HuH-7.5 (cell line): ENCODE data around the gene GPX7.

ENCODE experiments used
- DNase-seq: peaks from one replicate; pipeline ENCODE4 v3.0.0; 2011; ENCODE audit warnings: low spot score

The GPX7 gene

DNA sequence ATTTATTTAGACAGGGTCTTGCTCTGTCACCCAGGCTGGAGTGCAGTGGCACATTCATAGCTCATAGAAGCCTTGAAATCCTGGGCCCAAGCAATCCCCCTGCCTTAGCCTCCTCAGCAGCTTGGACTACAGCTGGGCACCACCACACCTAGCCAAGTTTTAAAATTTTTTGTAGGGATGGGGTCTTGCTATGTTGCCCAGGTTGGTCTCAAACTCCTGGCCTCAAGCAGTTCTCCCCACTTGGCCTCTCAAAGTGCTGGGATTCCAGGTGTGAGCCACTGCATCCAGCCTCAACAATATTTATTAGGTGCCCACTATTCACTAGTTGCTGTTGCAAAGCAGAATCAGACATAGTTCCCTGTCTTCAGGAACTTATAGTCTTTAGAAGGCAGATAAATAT lies 14.1 kb upstream of the GPX7 start:
- no peak for DNase-seq

DNA sequence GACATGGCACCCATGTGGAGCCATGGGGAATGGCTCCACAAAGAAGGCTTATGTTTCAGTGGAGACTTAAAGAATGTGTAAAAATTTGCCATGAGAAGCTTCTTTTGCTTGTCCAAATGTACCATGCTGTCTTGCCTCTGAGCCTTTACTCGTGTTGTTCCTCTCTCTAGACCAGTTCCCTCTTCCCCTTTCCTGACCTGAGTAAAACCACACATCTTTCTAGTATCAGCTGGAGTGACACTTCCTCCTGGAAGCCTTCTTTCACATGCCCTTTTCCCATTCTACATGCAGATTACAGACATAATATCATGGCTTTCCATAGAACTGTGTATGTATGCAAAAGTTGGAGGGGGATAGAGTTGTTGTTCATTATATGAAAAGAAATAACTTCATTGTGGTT lies 13.6 kb upstream of the GPX7 start:
- DNase-seq = no peak

DNA sequence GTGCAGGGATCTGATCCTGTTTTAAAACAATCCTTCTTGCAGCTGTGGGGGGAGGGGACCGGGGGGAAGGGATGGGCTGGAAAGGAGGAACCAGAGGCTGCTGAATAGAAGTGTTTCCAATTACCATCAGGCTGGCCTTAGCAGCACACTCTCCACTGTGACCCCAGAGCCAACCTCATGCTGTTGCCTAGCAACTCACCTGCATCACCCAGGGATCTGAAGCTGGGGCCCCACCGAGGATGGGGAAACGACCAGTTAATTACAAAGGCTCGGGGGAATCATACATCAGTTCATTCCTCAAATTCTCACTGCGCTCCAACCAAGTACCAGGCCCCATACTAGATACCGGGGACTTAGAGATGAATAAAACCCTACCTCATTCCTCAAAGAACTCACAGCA lies 11.9 kb upstream of the GPX7 start:
- DNase-seq = no peak

DNA sequence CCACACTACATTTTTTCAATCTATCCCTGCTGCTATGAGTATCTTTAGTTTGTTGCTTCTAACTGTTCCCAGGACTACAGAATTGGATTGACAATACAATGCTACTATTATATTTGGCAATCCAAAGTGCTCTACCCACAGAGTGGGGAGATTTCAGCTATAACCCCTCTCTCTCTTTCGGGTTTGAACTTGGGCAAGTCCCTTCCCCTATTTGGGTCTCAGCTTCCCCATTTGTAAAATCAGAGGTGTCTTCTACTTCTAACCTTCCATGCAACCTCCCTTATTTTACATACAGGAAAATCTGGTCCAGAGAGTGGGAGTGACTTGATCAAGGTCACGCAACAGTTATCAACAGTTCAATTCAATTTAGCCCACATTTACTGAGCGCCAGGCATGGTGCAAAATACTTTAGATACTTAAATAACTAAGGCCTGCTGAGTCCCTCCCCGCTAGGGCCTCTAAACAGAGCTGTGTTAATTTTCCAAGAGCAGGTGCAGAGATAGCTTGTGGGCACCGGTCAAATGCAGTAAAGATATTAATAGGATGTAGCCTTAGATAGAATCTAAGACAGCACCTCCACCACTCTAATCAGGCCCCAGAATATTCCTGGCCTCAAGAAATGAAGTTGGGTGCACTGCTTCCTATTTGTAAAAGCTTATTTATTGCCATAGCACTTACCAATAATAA lies 9.4 kb upstream of the GPX7 start:
- no peak for DNase-seq

DNA sequence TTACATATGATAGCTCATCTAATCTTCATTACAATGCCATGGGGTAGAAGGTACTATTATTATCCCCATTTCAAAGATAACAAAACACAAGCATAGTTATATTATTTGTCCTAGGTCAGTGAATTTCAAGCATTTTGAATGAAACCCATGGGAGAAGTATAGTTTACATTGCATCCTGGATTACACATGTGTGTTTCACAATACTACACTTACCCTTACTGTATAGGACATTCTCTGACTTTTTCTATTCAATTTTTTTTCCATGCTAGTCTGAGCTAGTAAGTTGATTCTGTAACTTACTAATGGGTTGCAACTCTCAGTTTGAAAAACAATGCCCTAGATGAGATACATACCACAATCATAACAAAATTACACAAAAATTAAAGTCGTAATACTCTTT lies 8.7 kb upstream of the GPX7 start:
- DNase-seq = no peak

DNA sequence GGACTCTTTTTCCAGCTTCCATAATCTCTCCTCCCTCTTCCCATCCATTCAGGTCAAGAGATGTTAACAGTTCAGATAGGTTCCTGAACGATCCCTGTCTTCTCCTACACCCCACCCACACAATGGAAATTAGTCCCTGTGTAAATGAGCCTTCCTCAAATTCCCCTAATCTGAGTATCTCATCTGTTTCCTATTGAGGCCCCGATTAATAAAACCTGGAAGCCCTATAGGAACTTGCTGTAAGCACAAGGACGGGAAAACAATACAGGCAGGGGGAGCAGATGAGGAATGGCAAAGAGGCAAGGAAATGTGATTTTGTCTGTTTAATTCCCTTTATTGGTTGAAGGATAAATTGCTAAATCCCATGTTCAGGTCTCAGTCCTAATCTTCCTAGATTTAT lies 7.1 kb upstream of the GPX7 start:
- no peak for DNase-seq

DNA sequence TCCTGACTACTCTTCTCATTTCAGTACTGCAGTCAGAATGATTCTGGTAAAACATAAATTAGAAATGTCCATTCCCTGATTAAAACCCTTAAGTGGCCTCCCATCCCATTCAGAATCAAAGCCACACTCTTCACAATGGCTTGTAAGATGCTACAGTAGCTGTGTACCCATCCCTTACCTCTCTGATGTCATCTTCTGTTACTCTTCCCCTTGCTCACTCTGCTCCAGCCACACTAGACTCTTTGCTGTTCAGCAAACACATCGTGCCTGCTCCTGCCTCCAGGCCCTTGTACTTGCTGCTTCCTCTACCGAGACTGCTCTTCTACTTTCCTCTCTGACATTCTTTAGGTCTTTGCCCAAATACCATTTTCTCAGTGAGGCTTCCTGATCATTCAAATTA lies 4.3 kb upstream of the GPX7 start:
- DNase-seq = no peak

DNA sequence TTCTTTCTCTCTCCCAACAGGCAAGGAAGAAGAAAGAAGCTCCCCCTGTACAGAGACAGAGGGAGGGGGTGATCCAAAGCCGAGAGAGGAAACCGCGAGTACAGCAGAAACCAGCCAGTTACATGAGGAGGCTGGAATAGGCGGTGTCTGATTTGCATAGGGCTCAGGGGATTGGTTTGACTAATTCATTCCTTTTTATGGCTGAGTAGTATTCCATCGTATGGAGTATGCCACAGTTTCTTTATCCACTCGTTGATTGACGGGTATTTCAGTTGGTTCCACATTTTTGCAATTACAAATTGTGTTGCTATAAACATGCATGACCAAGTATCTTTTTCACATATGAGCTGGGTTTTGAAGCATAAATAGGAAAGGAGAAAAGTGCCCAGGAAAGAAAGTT lies 3.4 kb upstream of the GPX7 start:
- no peak for DNase-seq

DNA sequence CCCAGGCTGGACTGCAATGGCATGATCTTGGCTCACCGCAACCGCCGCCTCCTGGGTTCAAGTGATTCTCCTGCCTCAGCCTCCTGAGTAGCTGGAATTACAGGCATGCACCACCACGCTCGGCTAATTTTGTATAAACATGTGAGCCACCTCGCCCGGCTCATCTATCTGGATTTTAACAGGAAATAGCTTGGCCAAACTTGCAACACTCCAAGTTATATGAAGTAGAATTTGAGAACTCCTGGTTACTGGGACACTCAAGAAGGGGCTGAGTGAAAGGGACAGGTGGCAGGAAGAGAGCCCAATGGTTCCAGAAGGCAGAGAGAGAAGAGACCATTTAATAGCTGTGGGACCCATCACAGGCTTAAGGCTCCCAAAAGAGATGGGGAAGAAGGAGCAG lies 2.9 kb upstream of the GPX7 start:
- DNase-seq = no peak

DNA sequence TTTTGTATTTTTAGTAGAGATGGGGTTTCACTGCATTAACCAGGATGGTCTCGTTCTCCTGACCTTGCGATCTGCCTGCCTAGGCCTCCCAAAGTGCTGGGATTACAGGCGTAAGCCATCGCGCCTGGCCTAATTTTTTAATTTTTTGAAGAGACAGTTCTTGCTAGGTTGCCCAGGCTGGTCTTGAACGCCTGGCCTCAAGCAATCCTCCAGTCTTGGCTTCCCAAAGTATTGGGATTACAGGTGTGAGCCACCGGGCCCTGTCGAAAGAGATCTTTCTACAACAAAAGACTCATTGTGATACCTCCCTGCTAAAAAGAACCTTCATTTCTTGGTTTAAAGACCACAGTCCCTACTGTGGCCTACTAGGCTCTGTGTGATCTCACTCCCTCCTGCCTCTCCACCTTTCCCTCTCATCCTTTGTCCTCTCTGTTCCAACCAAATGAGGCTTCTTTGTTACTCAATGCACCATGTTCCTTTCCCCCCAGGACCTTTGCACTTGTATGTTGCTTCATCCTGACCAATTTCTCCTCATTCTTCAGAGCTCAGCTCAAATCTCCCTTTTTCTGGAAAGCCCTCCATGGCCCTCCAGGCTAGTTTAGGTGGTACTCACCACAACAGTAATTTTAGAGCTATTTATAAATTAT lies 1.5 kb upstream of the GPX7 start:
- DNase-seq = no peak

DNA sequence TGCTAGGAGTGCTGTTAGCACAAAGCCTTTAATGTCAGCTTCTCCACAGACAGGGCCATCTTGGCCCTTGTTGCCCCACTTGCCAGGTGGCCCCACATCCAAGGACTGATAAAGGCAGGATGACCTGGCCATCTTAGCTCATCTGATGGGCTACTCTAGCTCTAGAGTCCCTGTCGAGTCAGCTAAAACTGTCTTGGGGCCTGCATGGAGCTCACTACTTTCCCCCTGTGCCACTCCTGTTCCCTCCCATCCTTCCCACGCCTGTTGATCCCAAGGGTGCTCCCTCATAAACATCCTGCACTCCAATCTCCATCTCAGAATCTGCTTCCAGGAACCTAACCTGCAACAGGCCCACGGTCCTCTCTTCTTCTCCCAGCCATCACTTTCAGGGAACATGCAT lies 652 bp upstream of the GPX7 start:
- no peak for DNase-seq

DNA sequence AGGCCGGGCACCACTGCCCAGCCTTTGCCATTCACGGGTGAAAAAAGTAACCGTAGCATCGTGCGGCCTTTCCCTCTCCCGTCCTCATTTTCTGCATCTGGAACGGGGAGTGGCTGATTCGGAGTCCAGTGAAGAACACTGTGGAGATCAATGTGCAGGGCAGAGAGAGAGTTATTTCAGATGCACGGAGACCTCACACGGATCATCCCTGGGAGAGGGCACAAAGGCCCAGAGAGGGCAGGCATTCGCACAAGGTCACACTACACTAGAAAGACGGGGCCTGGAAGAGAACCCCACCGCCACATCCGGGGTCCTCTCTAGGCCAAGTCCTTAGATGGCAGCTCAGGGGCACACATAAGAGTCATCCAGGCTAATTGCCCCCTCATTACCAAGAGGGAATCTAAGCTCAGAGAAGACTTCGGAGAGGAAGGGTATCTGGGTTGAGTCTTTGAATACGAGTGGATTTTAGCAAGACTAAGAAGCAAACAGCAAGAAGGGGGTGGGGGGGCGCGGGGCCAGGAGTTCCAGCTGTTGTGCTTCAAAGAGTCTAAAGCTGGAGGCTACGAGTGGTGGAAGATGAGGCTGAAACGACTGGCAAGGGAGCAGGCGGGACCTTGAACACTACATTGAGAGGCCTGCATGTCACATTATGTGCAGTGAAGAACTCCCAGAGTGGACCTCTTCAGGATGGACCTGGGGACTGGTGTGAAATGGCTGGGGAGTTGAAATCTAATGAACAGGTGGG lies 857 bp downstream of the GPX7 start:
- no peak for DNase-seq

DNA sequence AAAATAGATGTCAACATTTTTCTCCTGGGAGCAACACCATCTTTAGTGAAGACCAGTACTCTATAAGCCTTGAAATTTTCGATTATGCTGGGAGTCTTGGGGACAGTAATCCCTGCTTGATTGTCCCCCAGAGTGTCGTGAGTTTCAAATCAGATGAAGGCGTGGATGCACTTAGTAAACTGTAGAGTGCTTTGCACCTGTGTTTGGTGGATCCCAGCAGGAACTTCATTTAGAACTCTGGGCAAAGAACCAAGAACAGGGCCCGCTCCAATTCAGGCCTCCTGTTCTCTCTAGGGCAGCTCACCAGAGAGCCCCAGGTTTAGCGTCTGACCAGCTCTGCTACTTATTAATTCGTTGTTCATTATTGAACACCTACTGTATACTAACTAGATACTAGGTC lies 1.5 kb downstream of the GPX7 start:
- no peak for DNase-seq

DNA sequence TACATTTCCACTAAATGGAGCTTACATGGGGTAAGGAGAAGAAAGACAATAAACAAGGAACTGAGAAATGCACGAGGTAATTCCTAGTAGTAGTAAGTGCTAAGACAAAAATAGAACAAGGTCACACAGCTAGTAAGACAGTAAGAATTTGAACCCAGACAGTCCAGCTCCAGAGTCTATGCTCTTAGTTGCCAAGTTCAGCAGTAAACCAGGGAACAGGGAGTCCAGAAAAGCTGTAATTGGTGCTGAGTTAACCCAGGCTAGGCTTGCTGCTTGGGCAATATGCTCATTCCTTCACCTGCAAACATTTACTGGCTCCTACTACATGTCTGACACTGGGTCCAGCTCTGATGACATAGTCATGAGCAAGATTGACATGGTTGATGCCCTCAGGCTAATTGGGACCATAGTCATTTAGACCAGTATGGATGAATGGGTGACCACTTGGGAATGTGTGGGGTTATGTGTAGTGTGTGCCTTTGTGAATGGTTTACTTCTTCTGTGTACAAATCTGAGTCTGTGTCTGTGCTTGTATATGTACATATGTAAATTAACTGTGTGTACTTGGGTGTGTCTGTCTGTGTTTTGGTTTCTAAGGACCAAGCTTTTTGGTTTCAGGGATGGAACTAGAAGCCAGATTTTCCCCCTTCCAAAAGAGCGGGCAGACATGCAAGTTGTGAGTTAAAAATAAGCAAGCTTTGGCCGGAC lies 2.0 kb downstream of the GPX7 start:
- DNase-seq = no peak

DNA sequence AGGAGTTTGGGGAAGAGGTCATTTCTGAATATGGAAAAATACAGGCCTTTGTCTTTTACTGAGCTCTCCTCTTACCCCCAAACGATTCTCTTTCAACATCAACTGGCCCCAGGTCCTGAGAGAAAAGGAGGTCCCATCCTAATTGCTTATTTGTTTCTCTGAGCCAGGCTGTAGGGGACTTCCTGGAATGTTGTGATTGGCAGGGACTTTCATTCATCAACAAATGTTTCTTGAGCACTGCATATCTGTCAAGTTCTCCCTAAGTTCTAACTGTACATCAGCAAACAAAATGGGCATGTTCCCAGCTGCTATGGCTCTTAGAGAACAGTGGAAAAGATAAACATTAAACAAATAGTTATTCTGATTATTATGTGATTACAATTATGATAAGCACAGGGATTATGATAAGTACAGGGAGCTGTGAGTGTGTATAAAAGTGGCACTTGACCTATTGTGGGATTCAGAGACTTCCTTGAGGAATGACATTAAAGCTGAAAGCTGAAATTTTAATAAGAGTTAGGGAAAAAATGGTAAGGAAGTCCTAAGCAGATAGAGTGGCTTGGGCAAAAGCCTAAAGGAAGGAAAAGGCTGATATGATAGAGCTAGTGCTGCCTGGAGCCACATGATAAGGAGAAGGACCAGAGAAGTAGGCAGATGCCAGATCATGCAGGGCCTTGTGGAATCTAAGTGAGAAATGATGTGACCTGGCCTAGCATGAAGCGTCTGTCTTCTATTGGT lies 11.6 kb downstream of the GPX7 start:
- no peak for DNase-seq

DNA sequence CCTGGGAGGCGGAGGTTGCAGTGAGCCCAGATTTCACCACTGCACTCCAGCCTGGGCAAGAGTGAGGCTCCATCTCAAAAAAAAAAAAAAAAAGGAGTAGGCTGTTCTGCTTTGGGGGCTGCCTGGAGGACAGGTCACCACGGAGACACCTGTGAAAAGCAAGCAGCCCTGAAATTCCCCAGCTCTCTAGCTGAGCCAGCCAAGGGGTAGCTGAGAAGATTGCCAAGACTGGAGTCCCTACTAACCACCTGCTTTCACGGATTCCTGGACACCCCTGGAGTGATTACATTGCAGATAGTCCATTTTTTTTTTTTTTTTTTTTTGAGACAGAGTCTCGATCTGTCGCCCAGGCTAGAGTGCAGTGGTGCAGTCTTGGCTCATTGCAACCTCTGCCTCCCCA lies 12.5 kb downstream of the GPX7 start:
- DNase-seq = no peak

DNA sequence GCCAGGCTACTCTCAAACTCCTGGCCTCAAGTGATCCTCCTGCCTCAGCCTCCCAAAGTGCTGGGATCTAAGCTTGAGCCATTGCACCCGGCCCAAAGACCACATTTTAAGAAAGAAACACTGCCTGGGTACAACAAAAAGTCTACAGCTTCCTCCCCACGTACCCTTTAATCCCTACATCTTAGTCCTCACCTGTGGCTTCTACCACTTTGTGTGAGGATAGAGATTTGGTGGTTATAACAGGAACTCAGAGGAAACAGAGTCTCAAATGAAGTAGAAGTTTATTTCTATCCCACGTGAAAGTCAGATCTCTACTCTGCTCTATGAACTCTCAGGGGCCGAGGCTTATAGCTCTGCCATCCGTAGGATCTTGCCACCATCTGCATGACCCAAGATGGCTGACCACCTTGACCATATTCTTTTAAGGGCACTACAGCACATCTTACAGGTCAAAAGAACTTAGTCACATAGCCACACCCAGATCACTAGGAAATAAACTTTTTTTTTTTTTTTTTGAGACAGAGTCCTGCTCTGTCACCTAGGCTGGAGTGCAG lies 13.4 kb downstream of the GPX7 start:
- no peak for DNase-seq

DNA sequence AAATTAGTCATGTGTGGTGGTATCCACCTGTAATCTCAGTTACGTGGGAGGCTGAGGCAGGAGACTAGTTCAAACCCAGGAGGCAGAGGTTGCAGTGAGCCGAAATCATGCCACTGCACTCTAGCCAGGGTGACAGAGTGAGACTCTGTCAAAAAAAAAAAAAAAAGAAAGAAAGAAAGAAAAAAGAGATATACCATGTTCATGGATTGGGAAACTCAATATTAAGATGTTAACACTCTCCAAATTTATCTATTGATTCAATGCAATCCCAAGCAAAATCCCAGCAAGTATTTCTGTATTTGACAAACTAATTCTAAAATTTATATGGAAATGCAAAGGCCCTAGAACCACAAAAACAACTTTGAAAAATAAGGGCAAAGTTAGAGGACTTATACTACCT lies 19.8 kb downstream of the GPX7 start:
- DNase-seq = no peak

DNA sequence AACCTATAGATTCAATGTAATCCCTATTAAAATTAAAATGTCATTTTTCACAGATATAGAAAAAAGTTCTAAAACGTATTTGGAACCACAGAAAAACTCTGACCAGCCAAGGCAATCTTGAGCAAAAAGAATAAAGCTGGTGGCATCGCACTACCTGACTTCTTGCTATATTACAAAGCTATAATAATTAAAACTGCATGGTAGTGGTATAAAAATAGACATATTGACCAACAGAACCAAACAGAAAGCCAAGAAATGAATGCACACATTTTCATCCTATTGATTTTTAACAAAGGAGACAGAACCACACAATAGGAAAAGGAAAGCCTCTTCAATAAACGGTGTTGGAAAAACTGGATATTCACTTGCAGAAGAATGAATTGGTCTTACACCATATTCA lies 21.6 kb downstream of the GPX7 start:
- no peak for DNase-seq

DNA sequence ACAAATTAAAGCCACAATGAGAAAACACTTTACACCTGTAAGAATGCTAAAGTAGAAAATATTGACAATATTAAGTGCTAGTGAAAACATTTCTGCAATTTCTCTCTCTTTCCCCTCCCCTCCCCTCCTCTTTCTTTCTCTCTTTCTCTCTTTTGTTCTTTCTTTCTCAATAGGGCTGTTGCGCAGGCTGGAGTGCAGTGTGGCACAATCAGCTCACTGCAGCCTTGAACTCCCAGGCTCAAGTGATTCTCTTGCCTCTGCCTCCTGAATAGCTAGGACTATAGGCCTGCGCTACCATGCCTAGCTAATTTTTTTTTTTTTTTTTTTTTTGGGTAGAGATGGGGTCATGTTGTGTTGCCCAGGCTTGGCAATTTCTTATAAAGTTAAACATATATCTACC lies 24.9 kb downstream of the GPX7 start:
- DNase-seq = no peak

DNA sequence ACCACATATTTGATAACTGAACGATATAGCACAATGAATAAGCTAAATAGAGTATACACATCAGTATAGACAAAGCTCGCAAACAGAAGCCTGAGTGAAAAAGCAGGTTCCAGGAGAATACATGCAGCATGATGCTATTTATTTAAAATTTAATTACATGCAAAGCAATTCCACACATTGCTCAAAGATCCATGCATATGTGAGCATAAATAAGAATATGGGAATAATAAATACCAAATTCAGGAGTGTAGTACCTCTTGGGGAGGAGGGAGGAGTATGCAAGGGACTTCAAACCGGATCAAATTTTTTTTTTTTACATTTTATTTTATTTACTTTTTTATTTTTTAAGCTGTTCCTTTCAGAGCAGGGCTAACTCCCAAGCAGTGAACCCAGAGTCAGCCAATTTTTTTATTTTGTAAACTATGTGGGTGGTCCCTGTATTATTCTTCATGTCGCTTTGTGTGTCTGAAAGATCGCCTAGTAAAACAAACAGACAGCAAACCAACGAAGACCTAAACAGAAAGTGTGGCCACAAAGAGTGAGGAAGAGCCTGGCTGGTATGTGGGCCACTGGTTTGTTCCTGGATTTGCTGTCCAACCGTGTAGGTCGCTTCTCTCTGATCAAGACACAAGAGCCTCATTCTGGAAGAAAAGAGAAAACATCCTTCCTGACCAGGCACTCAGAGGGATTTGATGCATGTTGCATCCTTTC lies 26.6 kb downstream of the GPX7 start:
- DNase-seq = no peak

DNA sequence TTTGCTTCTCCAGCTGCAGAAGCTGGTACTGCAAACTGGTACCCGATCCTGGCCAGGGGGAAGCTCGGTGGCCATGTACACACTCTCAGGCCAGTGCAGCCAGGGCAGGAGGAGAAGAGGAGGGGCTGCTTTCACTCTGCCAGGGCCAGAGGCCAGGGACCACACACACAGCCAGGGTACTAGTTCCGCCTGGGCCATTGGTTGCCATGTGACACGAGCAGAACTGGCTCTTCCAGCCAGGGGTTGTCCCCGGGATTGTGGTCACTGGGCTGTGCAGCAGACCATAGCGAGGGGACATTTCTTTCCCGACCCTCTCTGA lies 27.1 kb downstream of the GPX7 start:
- no peak for DNase-seq
